ENCODE data around the gene LBX2.

The LBX2 gene

GRCh38 chr2:74493546-74493945 lies 5.9 kb downstream of the LBX2 start:
- H3K9me3 ChIP-seq (ENCODE audit: insufficient read depth, low read depth, low read length) = no peaks in the 10 kb centered on the region
- no peaks in the 10 kb centered on the region for H3K9me2 ChIP-seq (replicated peaks; ENCODE audit: low read depth, low read length)
- H3K27me3 ChIP-seq (ENCODE audit: insufficient read depth, low read length, poor library complexity, severe bottlenecking) = no peaks in the 10 kb centered on the region
- no peaks in the 10 kb centered on the region for H3K79me2 ChIP-seq (ENCODE audit: insufficient read depth, low read length)
- H3K4me1 ChIP-seq (ENCODE audit: insufficient read depth, low read length, poor library complexity, severe bottlenecking) = no peaks in the 10 kb centered on the region
- H2AFZ ChIP-seq (ENCODE audit: low read length) = no peak overlapping the region
- no peak overlapping the region for H3K4me2 ChIP-seq (ENCODE audit: low read depth, low read length, poor library complexity, severe bottlenecking)
- H3K4me3 ChIP-seq (ENCODE audit: low read length, poor library complexity, severe bottlenecking) = no peak overlapping the region
- H3K36me3 ChIP-seq (ENCODE audit: insufficient read depth, low read length) = peaks cover 40% of the 10 kb centered on the region; the same call in 1 of the 2 replicates
- no peak overlapping the region for H3K9ac ChIP-seq (ENCODE audit: low read depth, low read length, poor library complexity, severe bottlenecking)
- no peak for TF ChIP-seq EZH2phosphoT487 (IDR thresholded peaks at IDR 0.05; ENCODE audit: borderline replicate concordance)
- no peak for TF ChIP-seq CTCF (conservative IDR thresholded peaks at IDR 0.05; ENCODE audit: low read length)
- H4K20me1 ChIP-seq (ENCODE audit: insufficient read depth, low read length, poor library complexity, severe bottlenecking) = no peaks in the 10 kb centered on the region
- H3F3A ChIP-seq (ENCODE audit: low read depth) = no peaks in the 10 kb centered on the region

DNA sequence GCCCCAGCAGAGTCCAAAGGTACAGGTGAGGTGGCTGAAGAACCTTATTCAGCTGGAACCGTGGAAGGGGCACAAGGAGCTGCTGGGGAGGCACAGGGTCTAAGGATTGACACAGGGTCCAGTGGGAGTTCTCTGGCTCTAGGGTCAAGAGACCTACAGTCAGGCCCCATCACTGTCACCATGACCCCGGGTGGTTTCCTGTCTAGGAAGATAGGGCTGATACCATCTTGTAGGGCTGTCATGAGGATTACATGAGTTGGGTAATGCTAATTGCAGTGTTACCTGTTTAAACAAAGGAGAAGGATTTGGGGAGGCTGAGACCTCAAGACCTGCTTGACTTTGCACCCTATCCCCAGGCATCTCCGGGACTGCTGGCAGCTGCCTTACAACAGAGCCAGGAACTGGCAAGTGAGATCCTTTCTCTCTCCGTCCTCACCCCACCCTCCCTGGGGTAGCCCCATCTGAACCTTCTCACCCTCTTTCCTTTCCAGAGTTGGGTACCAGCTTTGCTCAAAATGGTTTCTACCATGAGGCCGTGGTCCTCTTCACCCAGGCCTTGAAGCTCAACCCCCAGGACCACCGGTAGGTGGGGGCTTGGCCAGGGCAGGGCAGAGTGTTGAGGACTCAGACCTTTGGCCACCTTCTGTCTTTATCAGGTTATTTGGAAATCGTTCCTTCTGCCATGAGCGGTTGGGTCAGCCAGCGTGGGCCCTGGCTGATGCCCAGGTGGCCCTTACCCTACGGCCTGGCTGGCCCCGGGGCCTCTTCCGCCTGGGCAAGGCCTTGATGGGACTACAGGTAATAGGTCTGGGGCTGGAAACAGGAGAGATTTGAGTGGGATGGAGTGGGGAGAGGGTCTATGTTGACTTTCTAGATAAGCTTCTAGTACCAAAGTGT lies 7.5 kb downstream of the LBX2 start:
- TF ChIP-seq CTCF (conservative IDR thresholded peaks at IDR 0.05; ENCODE audit: low read length) = no peak
- no peak for TF ChIP-seq EZH2phosphoT487 (IDR thresholded peaks at IDR 0.05; ENCODE audit: borderline replicate concordance)

GRCh38 chr2:74489906-74490305 lies 9.5 kb downstream of the LBX2 start:
- peaks cover 40% of the 10 kb centered on the region; the same call in 1 of the 2 replicates for H3K36me3 ChIP-seq (ENCODE audit: insufficient read depth, low read length)

More for the DNA sequence above, 7.5 kb downstream of the LBX2 start:
- H3K4me3 ChIP-seq (ENCODE audit: low read length, poor library complexity, severe bottlenecking) = no peak overlapping the region
- no peaks in the 10 kb centered on the region for H3K9me3 ChIP-seq (ENCODE audit: insufficient read depth, low read depth, low read length)
- H2AFZ ChIP-seq (ENCODE audit: low read length) = no peak overlapping the region
- no peak overlapping the region for H3K4me2 ChIP-seq (ENCODE audit: low read depth, low read length, poor library complexity, severe bottlenecking)
- no peak overlapping the region for H3K9ac ChIP-seq (ENCODE audit: low read depth, low read length, poor library complexity, severe bottlenecking)
- H3K9me2 ChIP-seq (replicated peaks; ENCODE audit: low read depth, low read length) = no peaks in the 10 kb centered on the region
- H3F3A ChIP-seq (ENCODE audit: low read depth) = no peaks in the 10 kb centered on the region
- H3K4me1 ChIP-seq (ENCODE audit: insufficient read depth, low read length, poor library complexity, severe bottlenecking) = no peaks in the 10 kb centered on the region
- no peaks in the 10 kb centered on the region for H4K20me1 ChIP-seq (ENCODE audit: insufficient read depth, low read length, poor library complexity, severe bottlenecking)
- H3K27me3 ChIP-seq (ENCODE audit: insufficient read depth, low read length, poor library complexity, severe bottlenecking) = no peaks in the 10 kb centered on the region
- peaks cover 40% of the 10 kb centered on the region; the same call in 1 of the 2 replicates for H3K36me3 ChIP-seq (ENCODE audit: insufficient read depth, low read length)
- H3K79me2 ChIP-seq (ENCODE audit: insufficient read depth, low read length) = no peaks in the 10 kb centered on the region

More at GRCh38 chr2:74489906-74490305, 9.5 kb downstream of the LBX2 start:
- H3K4me1 ChIP-seq (ENCODE audit: insufficient read depth, low read length, poor library complexity, severe bottlenecking) = no peaks in the 10 kb centered on the region
- 0 out of 2 replicates have a peak, but pooled peaks cover 5% of the 10 kb centered on the region for H3K79me2 ChIP-seq (ENCODE audit: insufficient read depth, low read length)
- TF ChIP-seq CTCF (conservative IDR thresholded peaks at IDR 0.05; ENCODE audit: low read length) (no peak), EZH2phosphoT487 (IDR thresholded peaks at IDR 0.05; ENCODE audit: borderline replicate concordance) (no peak)
- no peaks in the 10 kb centered on the region for H3K27me3 ChIP-seq (ENCODE audit: insufficient read depth, low read length, poor library complexity, severe bottlenecking)
- no peak overlapping the region for H3K9ac ChIP-seq (ENCODE audit: low read depth, low read length, poor library complexity, severe bottlenecking)
- no peak overlapping the region for H3K4me3 ChIP-seq (ENCODE audit: low read length, poor library complexity, severe bottlenecking)
- no peaks in the 10 kb centered on the region for H3K9me3 ChIP-seq (ENCODE audit: insufficient read depth, low read depth, low read length)
- no peaks in the 10 kb centered on the region for H4K20me1 ChIP-seq (ENCODE audit: insufficient read depth, low read length, poor library complexity, severe bottlenecking)
- no peak overlapping the region for H3K4me2 ChIP-seq (ENCODE audit: low read depth, low read length, poor library complexity, severe bottlenecking)
- H2AFZ ChIP-seq (ENCODE audit: low read length) = no peak overlapping the region
- H3F3A ChIP-seq (ENCODE audit: low read depth) = no peaks in the 10 kb centered on the region
- no peaks in the 10 kb centered on the region for H3K9me2 ChIP-seq (replicated peaks; ENCODE audit: low read depth, low read length)
